IMR-90 (cell line): ENCODE results near the gene FNDC3B. TPM values are rescaled to one million over a fixed set of nuclear protein-coding genes. Genes with fewer than 3 reads are reported as not detected.

Source experiments
- ATAC-seq: fragments of 200-7000 bp; cut with Tn5 transposase; 2 replicates; pipeline ENCODE4 v1.9.1; 2020; ENCODE audit warnings: low read depth, mild to moderate bottlenecking, moderate library complexity
- BruUV-seq: library from RNA; stranded (reverse); fragments of 400-500 nt; replicated peaks from 2 replicates; lab custom pipeline; 2021; lab: Mats Ljungman, UMichigan
- CTCF ChIA-PET: fragments of 300-600 bp; formaldehyde crosslinking; extraction: SDS; loops from one replicate; lab custom pipeline; 2021; ENCODE audit warnings: antibody characterized with exemption; lab: Yijun Ruan, JAX
- POLR2A ChIA-PET: fragments of 300-600 bp; sonication (Branson Sonifier 250); formaldehyde crosslinking; loops from one replicate; lab custom pipeline; 2022; ENCODE audit warnings: antibody characterized with exemption; ENCODE audit not compliant: unreplicated experiment; lab: Charles Lee
- DNase-seq: peaks from one replicate; pipeline ENCODE4 v3.0.0; 2013
- H2AFZ ChIP-seq: replicated peaks from 2 replicates; pipeline ENCODE3; 2013; ENCODE audit warnings: low read length, mild to moderate bottlenecking; ENCODE audit not compliant: poor library complexity
- H2AK5ac ChIP-seq: 2 replicates; pipeline ENCODE4 v1.6.1; 2013; ENCODE audit warnings: low read depth, low read length, inconsistent platforms
- H2AK9ac ChIP-seq: replicated peaks from 2 replicates; pipeline ENCODE3; 2013; ENCODE audit warnings: mild to moderate bottlenecking, low read depth, low read length, moderate library complexity; ENCODE audit not compliant: poor library complexity
- H2BK120ac ChIP-seq: 2 replicates; pipeline ENCODE4 v1.6.1; 2013; ENCODE audit warnings: low read depth, low read length, inconsistent platforms
- H2BK15ac ChIP-seq: 3 replicates; pipeline ENCODE4 v1.6.1; 2013; ENCODE audit warnings: low read depth, low read length, inconsistent platforms
- H2BK20ac ChIP-seq: 2 replicates; pipeline ENCODE4 v1.6.1; 2013; ENCODE audit warnings: low read depth, mild to moderate bottlenecking, inconsistent platforms, low read length, moderate library complexity
- H2BK5ac ChIP-seq: 2 replicates; pipeline ENCODE4 v1.6.1; 2013; ENCODE audit warnings: mild to moderate bottlenecking, low read depth, low read length, inconsistent platforms; ENCODE audit not compliant: poor library complexity, severe bottlenecking
- H3K14ac ChIP-seq: replicated peaks from 2 replicates; pipeline ENCODE4 v1.6.1; 2013; ENCODE audit warnings: low read depth, low read length, inconsistent platforms
- H3K18ac ChIP-seq: 2 replicates; pipeline ENCODE4 v1.6.1; 2013; ENCODE audit warnings: low read depth, low read length, control low read depth
- H3K23ac ChIP-seq: 2 replicates; pipeline ENCODE4 v1.6.1; 2013; ENCODE audit warnings: low read depth, low read length, inconsistent platforms
- H3K27ac ChIP-seq: 2 replicates; pipeline ENCODE4 v1.5.1; 2013; ENCODE audit warnings: mild to moderate bottlenecking, control low read depth, low read length; ENCODE audit not compliant: insufficient read depth
- H3K27me3 ChIP-seq: 2 replicates; pipeline ENCODE4 v1.6.1; 2013; ENCODE audit warnings: low read length; ENCODE audit not compliant: control insufficient read depth, insufficient read depth
- H3K36me3 ChIP-seq: 2 replicates; pipeline ENCODE4 v1.6.1; 2013; ENCODE audit warnings: low read length, mixed read lengths; ENCODE audit not compliant: control insufficient read depth, insufficient read depth
- H3K4ac ChIP-seq: 2 replicates; pipeline ENCODE4 v1.6.1; 2013; ENCODE audit warnings: low read depth, low read length, inconsistent platforms
- H3K4me1 ChIP-seq: 2 replicates; pipeline ENCODE4 v1.6.1; 2013; ENCODE audit warnings: low read length, mixed read lengths; ENCODE audit not compliant: control insufficient read depth, insufficient read depth
- H3K4me2 ChIP-seq: 2 replicates; pipeline ENCODE4 v1.6.1; 2013; ENCODE audit warnings: low read depth, mild to moderate bottlenecking, control low read depth, low read length, moderate library complexity
- H3K4me3 ChIP-seq: 2 replicates; pipeline ENCODE4 v1.5.1; 2013; ENCODE audit warnings: low read depth, mild to moderate bottlenecking, control low read depth, low read length, moderate library complexity; ENCODE audit not compliant: insufficient read depth
- H3K56ac ChIP-seq: 2 replicates; pipeline ENCODE4 v1.6.1; 2013; ENCODE audit warnings: low read length, inconsistent platforms; ENCODE audit not compliant: insufficient read depth; ENCODE audit errors: extremely low read depth
- H3K79me1 ChIP-seq, 2 experiments: 2 replicates each; pipeline ENCODE4 v1.6.1; 2013; ENCODE audit warnings: low read length in 2 of 2, inconsistent platforms in 1 of 2, low read depth in 1 of 2
- H3K9ac ChIP-seq: 2 replicates; pipeline ENCODE4 v1.6.1; 2013; ENCODE audit warnings: low read depth, low read length, control low read depth
- H3K9me1 ChIP-seq: 2 replicates; pipeline ENCODE4 v1.6.1; 2013; ENCODE audit warnings: low read length, inconsistent platforms; ENCODE audit not compliant: insufficient read depth
- H3K9me3 ChIP-seq: 2 replicates; pipeline ENCODE4 v1.6.1; 2013; ENCODE audit warnings: low read length; ENCODE audit not compliant: control insufficient read depth, insufficient read depth
- H4K20me1 ChIP-seq: 2 replicates; pipeline ENCODE4 v1.6.1; 2013; ENCODE audit warnings: low read length, inconsistent platforms; ENCODE audit not compliant: insufficient read depth
- H4K5ac ChIP-seq: 2 replicates; pipeline ENCODE4 v1.6.1; 2013; ENCODE audit warnings: mild to moderate bottlenecking, low read depth, low read length, control low read depth
- H4K8ac ChIP-seq, 2 experiments: 2 replicates each; pipeline ENCODE4 v1.6.1; 2013; ENCODE audit warnings: low read depth in 2 of 2, low read length in 2 of 2, control low read depth in 1 of 2, inconsistent platforms in 1 of 2
- H4K91ac ChIP-seq: 2 replicates; pipeline ENCODE4 v1.6.1; 2013; ENCODE audit warnings: low read depth, low read length, inconsistent platforms; ENCODE audit not compliant: insufficient read depth
- BHLHE40 ChIP-seq: fragments of 150-350 bp; IDR thresholded peaks from 2 replicates; pipeline ENCODE4 v1.6.1; 2016; ENCODE audit warnings: mild to moderate bottlenecking, low read depth, low read length
- FOS ChIP-seq: fragments of 150-350 bp; IDR thresholded peaks from 2 replicates; pipeline ENCODE4 v1.6.1; 2016; ENCODE audit warnings: low read depth, low read length
- MAFK ChIP-seq: IDR thresholded peaks from 2 replicates; pipeline ENCODE4 v1.6.1; 2012; ENCODE audit warnings: low read depth, low read length, improper control_type of control experiment
- MAZ ChIP-seq: IDR thresholded peaks from 2 replicates; pipeline ENCODE4 v1.6.1; 2012; ENCODE audit warnings: low read depth, mild to moderate bottlenecking, low read length, improper control_type of control experiment, moderate library complexity, borderline replicate concordance
- MXI1 ChIP-seq: IDR thresholded peaks from 2 replicates; pipeline ENCODE4 v1.6.1; 2012; ENCODE audit warnings: low read depth, mild to moderate bottlenecking, low read length, moderate library complexity, borderline replicate concordance
- NFE2L2 ChIP-seq: fragments of 150-350 bp; IDR thresholded peaks from 2 replicates; pipeline ENCODE4 v1.6.1; 2016; ENCODE audit warnings: low read depth, mild to moderate bottlenecking, low read length
- POLR2A ChIP-seq: IDR thresholded peaks from 2 replicates; pipeline ENCODE4 v1.6.1; 2012; ENCODE audit warnings: mild to moderate bottlenecking, low read depth, low read length
- RAD21 ChIP-seq: IDR thresholded peaks from 2 replicates; pipeline ENCODE4 v1.6.1; 2012; ENCODE audit warnings: low read length, improper control_type of control experiment
- RCOR1 ChIP-seq: IDR thresholded peaks from 2 replicates; pipeline ENCODE4 v1.6.1; 2012; ENCODE audit warnings: mild to moderate bottlenecking, low read length, improper control_type of control experiment; ENCODE audit not compliant: insufficient replicate concordance
- SMC3 ChIP-seq: fragments of 150-350 bp; IDR thresholded peaks from 2 replicates; pipeline ENCODE4 v1.6.1; 2016; ENCODE audit warnings: low read depth, mild to moderate bottlenecking, antibody characterized with exemption, low read length, moderate library complexity
- WGBS, 2 experiments: methylation state at CpG; one replicate each; pipeline versions ENCODE4 v1.1.5 to v1.1.7; 2013; ENCODE audit warnings: missing lambda C conversion rate in 2 of 2; ENCODE audit not compliant: insufficient read length in 1 of 2; ENCODE audit errors: extremely low coverage in 2 of 2; 5-methylcytosine and 5-hydroxymethylcytosine counted together
- dilution Hi-C: fragments of 300-500 bp; cut with HindIII; formaldehyde crosslinking; loops from one replicate; pipeline ENCODE4 v1.14.3; 2018; ENCODE audit warnings: low sequenced_read_pairs; ENCODE audit not compliant: unreplicated experiment
- in situ Hi-C: fragments of 300-500 bp; cut with MboI; formaldehyde crosslinking; loops from 3 replicates; pipeline ENCODE4 v1.14.3; 2019; ENCODE audit warnings: low sequenced_read_pairs, inconsistent platforms, mixed read lengths
- intact Hi-C: fragments of 100-400 bp; cut with micrococcal nuclease; formaldehyde crosslinking; loops from 2 replicates; pipeline ENCODE4 v1.10.0; 2022
- polyA plus RNA-seq, 3 experiments: library from polyadenylated mRNA; depleted of rRNA; stranded (reverse); fragments of >200 nt; gene quantifications; 2 replicates each; pipeline ENCODE4 v1.2.3, GENCODE V29; 2012; ENCODE audit warnings: low replicate concordance in 1 of 3
- total RNA-seq: library from RNA; depleted of rRNA; stranded (reverse); fragments of >200 nt; gene quantifications from 2 replicates; pipeline ENCODE4 v1.2.3, GENCODE V29; 2012
- TF ChIP-seq, protein P1 (sequence below): fragments of 150-350 bp; IDR thresholded peaks from 2 replicates; pipeline ENCODE4 v1.6.1; 2017; ENCODE audit warnings: mild to moderate bottlenecking, antibody characterized with exemption, low read length, low read depth

FNDC3B gene
- total and polyA plus RNA-seq, 2 of the 4 experiments (the other 2 are of a cell fraction): 23.9 to 150 TPM

- ATAC-seq: no peak
- no peaks in the 10 kb centered on the region for H3K9me3 ChIP-seq
- H3K9me1 ChIP-seq: peaks cover 21% of the 10 kb centered on the region
- WGBS, 2 experiments: 100% methylated on average over 1 of the region's 4 CpGs; no CpG with 5 or more reads in 1 of the 2 experiments
- DNase-seq: no peak
- no peak overlapping the region for H2AFZ ChIP-seq
- intact Hi-C loops (no loop called here), dilution Hi-C loops (no loop called here), in situ Hi-C loops (loop anchor here (25.0 kb wide), 1 partner anchor 691 kb away; no protein-coding TSS in a partner anchor)
- H4K20me1 ChIP-seq: peaks cover 20% of the 10 kb centered on the region; the same call in 1 of the 2 replicates
- H3K23ac ChIP-seq: 0 out of 2 replicates have a peak overlapping the region, but pooled peaks have one; percentile 40
- H4K8ac ChIP-seq: no peak overlapping the region; a peak in 1 of 4 replicates
- H3K27me3 ChIP-seq: no peaks in the 10 kb centered on the region
- no peak overlapping the region for H2BK15ac ChIP-seq
- no peak overlapping the region for H3K4ac ChIP-seq
- H2BK5ac ChIP-seq: no peak overlapping the region
- no peak overlapping the region for H4K91ac ChIP-seq
- H3K36me3 ChIP-seq: peaks cover 49% of the 10 kb centered on the region
- H3K4me3 ChIP-seq: no peak overlapping the region
- H3K27ac ChIP-seq: no peak overlapping the region
- CTCF ChIA-PET: interaction anchor here (0.5 to 0.8 kb wide), 2 partner anchors 10 to 498 kb away, joined by 3 read pairs; no protein-coding TSS in a partner anchor
- H3K4me1 ChIP-seq: peaks cover 5% of the 10 kb centered on the region; the same call in 1 of the 2 replicates
- no peak overlapping the region for H3K9ac ChIP-seq
- POLR2A ChIA-PET: no interaction called here
- no peak overlapping the region for H2AK5ac ChIP-seq
- peaks cover 34 to 66% of the 10 kb centered on the region in 2 experiments for H3K79me1 ChIP-seq
- no peak overlapping the region for H2BK120ac ChIP-seq
- H3K14ac ChIP-seq: no peak overlapping the region
- no peak overlapping the region for H2AK9ac ChIP-seq
- no peak overlapping the region for H3K18ac ChIP-seq
- no peak overlapping the region for H4K5ac ChIP-seq
- TF ChIP-seq MXI1: no peak
- no peak for TF ChIP-seq RAD21
- TF ChIP-seq MAFK: no peak
- no peak for TF ChIP-seq FOS
- TF ChIP-seq, protein P1, sequence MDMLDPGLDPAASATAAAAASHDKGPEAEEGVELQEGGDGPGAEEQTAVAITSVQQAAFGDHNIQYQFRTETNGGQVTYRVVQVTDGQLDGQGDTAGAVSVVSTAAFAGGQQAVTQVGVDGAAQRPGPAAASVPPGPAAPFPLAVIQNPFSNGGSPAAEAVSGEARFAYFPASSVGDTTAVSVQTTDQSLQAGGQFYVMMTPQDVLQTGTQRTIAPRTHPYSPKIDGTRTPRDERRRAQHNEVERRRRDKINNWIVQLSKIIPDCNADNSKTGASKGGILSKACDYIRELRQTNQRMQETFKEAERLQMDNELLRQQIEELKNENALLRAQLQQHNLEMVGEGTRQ: no peak
- no peak for TF ChIP-seq SMC3
- TF ChIP-seq NFE2L2: no peak
- no peak for TF ChIP-seq MAZ
- TF ChIP-seq RCOR1: no peak
- TF ChIP-seq BHLHE40: no peak
- TF ChIP-seq POLR2A: no peak
- BruUV-seq: no TSS peak
- no peak overlapping the region for H3K56ac ChIP-seq
- no peak overlapping the region for H2BK20ac ChIP-seq
- H3K4me2 ChIP-seq: no peak overlapping the region
These were observed 288.9 kb downstream of the FNDC3B start for GRCh38 chr3:172328282-172328681.
